ENCODE results near the gene DOHH. TPM values are rescaled to one million over a fixed set of nuclear protein-coding genes. Genes with fewer than 3 reads are reported as not detected.
"Not testable (repeated sequence)": the region's sequence is repeated elsewhere in the genome, so short reads cannot be mapped to it uniquely, and the experiment has no call there.

Gene DOHH
- total RNA-seq, 1 donor from 2014 or later = 15.8 TPM

GRCh38 chr19:3518659-3519058 is 18.2 kb upstream of the DOHH start:
- DNase-seq = no peak

DNA sequence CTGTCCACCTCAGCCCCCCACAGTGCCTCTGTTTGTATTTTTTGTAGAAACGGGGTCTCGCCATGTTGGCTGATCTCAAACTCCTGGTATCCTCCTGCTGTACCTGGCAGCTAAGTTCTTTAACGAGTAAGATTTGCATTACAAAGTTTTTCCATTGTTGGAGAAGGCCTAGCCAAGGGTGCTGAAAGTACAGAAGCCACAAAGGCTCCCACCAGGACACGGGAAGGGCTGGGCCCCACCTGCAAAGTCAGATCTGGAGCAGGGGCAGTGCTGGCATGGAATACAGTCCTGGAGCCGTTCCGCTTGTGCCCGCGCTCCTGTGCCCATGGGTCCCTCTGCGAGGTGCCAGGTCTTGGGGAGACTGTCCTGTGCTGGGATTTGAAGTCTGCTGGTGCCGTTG is 17.8 kb upstream of the DOHH start:
- no peak for DNase-seq

DNA sequence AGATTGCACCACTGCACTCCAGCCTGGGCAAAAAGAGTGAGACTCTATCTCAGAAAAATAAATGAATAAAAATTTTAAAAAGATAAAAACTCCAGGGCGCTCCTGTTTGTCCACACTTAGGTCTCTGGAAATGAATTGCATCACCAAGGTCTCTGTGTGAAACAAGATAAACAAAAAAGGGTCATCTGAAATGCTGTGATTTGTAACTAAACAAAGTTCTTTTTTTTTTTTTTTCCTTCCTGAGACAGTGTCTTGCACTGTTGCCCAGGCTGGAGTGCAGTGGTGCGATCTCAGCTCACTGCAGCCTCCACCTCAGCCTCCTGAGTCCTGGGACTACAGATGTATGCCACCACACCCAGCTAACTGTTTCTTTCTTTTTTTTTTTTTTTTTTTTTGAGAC is 17.2 kb upstream of the DOHH start:
- DNase-seq = no peak

DNA sequence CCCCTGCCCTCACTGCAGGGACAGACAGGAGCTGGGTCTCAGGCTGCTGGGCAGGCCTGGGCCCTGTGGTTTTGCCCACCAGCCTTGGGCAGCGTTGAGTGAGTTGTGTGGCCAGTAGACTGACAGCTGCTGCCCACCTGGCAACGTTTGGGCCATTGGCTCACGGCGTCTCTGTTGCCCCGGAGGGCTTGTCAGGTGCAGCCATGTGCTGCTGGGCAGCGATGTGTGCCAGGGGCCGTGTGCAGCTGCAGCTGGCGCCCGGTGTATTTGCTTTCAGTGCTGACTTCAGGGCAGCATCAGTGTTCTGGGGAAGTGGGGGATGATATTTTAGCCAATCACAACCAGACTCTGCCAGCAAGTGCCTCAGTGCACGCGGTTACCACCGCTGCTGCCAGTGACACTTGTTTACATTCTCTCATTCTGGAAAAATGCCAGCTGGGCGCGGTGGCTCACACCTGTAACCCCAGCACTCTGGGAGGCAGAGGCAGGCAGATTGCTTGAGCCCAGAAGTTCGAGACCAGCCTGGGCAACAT is 16.3 kb upstream of the DOHH start:
- peak; percentile 53 for DNase-seq

- no peak for DNase-seq
These were observed 15.5 kb upstream of the DOHH start for GRCh38 chr19:3515891-3516422.

GRCh38 chr19:3514930-3515329 is 14.5 kb upstream of the DOHH start:
- DNase-seq = no peak

- DNase-seq = no peak
These were observed 13.0 kb upstream of the DOHH start for GRCh38 chr19:3513229-3514140.

DNA sequence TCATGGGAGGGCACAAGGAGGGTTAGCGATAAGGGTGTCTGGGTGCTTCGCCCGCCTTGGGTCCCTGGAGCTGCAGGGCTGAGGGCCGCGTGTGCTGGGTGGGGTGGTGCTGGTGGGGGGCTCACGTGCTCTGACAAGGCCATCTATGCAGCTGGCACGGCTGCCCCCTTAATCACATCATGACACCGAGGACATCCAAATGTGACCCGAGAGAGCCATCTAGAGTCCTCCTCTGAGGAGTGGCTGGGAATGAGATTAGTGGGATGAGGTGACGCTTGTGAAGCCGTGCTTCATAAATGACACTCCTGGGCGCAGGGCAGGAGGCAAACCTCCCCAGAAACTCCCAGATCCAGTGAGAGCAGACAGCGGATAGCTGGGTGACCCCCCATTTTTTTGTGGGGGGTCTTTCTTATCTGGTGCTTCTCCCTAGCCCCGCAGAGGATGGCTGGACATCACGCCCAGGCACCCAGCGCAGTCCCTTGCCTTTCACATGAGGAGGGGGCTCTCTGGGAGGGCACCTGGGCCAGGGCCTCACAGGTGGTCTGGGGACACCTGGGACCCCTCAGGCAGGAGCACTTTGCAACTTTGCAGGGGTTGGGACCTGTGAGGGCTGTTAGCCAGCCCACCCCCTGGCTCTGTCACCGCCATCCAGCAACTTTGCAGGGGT is 12.2 kb upstream of the DOHH start:
- DNase-seq = no peak

DNA sequence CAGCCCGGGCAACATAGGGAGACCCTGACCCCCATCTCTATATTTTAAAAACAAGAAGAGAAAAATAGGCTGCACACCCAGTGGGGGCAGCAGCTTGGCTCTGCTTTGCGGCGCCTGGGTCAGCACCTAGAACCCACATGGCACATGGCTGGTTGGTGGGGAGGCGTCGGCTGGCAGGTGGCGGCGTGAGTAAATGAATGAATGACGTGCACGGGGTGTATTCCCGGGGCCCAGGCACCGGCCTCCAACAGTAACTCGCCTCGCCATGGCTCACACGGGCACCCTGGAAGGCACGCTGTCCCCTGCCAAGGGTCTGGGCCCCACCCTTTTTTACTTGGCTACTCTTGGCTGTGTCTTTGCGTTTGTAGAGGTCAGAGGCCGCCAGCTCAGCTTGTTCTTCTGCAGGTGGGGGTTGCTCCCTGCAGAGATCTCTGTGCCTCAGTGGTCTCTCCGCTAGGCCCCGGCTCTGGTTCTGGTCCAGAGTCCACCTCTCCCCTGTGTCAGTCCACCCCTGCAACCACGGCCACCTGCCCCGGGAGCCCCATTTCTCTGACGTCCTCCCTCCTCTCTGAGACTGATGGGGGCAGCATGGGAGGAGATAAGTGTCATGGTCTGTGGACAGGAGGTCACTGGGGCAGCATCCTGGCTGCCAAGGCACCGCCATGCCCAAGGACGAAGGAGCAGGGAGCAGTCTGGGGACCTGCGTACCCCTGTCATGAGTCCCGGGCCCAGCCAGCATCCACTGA is 11.2 kb upstream of the DOHH start:
- no peak for DNase-seq

GRCh38 chr19:3510727-3511126 is 10.3 kb upstream of the DOHH start:
- DNase-seq = no peak

- DNase-seq = no peak
These were observed 9.1 kb upstream of the DOHH start for GRCh38 chr19:3509566-3509989.

DNA sequence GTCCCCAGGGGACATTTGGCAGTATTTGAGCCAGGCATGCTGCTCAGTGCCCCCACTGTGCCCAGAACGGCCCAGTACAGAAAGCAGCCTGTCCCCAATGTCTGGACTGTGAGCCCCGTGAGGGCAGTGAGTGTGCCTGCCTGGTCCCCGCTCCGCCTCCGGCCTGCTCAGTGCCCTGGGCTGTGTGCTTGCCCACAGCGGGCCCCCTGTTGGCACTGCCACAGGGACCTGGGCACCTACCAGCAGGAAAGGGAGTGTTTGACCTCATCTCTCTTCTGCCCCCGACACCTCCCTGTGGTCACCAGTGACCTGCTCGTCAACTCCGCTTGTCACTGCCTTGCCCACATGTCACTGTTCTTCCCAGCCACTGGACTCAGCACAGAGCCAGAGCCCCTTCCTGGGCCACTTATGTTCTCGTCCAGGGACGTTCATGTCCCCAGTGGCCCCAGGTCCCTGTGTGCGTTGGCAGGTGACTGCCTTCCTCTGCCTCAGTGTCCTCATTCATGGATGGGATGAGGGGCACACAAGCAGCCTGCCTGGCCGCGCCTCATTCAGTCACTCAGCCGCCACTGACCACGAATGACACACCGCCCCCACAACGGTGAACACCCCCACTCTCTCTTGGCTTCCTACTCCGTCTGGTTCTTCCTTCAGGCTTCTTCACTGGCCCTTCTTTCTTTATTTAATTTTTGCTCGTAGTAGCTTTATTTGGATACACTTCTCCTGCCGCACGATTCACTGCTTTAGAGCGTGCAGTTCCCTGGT is 8.5 kb upstream of the DOHH start:
- no peak for DNase-seq

DNA sequence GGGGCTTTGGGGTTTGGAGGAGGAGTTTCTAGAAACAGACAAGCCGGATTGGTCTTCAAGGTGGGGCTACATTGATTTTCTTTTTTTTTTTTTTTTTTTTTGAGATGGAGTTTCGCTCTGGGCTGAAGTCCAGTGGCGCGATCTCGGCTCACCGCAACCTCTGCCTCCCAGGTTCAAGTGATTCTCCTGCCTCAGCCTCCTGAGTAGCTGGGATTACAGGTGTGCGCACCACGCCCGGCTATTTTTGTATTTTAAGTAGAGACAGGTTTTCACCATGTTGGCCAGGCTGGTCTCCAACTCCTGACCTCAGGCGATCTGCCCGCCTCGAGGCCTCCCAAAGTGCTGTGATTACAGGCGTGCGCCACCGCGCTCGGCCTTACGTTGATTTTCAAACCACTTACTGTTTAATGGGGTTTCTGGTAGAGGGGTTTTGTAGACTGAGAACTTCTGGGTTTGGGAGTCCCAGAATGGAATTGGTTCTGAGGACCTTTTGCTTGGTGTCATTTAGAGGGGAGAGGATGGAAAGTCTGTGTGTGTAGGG is 7.7 kb upstream of the DOHH start:
- DNase-seq = not testable (repeated sequence)

- peak; percentile 51 for DNase-seq
These were observed 7.1 kb upstream of the DOHH start for GRCh38 chr19:3507371-3508120.

DNA sequence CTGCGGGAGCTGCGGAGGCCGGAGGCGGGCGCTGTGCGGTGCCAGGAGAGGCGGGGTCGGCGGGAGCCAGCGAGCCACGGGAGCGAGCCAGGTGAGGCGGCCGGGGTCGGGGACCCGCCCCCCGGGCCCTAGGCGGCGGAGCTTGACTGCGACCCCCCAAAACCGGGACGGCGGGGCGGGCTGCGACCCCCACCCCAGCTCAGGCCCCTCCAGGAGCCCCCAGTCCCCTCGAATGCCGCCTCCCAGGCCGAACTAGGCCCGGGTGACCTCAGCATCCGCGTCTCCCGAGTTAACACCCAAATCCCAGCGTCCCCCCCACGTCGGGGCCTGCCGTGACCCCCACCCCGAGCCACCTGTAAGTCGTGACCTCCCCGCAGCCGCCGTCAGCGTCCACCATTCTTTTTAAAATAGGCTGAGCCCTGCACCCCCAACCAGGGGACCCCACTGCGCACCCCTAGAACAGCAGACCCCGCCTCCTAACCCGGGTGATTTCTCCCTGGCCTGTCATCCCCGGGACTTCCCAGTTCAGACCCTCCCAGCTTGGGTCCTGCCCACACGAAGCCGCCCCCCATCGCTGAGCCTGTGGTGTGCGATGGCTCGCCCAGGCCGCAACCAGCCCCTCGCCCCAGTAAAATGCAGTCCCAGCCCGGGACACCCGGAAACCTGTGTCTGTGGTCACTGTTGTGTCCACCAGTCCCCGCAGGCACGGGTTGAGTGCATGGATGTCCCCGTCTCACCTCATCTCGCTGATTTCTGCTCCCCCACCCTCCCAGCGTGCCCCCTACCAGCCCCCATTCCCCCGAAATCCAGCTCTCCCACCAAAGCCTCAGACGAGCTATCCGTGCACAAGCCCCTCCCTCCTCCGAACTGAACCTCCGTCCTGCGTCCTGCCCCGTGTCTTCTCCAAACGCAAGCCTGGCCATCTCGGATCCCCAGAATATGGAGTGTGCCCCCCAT is 6.2 kb upstream of the DOHH start:
- DNase-seq = peak; percentile 49

GRCh38 chr19:3505598-3506383 is 5.3 kb upstream of the DOHH start, which contains the start of gene FZR1:
FZR1 (plus strand) TSS chr19:3506311; CDS start chr19:3522990, 16,679 bp downstream.
- DNase-seq = peak; percentile 99

GRCh38 chr19:3504735-3505134 is 4.3 kb upstream of the DOHH start:
- no peak for DNase-seq

DNA sequence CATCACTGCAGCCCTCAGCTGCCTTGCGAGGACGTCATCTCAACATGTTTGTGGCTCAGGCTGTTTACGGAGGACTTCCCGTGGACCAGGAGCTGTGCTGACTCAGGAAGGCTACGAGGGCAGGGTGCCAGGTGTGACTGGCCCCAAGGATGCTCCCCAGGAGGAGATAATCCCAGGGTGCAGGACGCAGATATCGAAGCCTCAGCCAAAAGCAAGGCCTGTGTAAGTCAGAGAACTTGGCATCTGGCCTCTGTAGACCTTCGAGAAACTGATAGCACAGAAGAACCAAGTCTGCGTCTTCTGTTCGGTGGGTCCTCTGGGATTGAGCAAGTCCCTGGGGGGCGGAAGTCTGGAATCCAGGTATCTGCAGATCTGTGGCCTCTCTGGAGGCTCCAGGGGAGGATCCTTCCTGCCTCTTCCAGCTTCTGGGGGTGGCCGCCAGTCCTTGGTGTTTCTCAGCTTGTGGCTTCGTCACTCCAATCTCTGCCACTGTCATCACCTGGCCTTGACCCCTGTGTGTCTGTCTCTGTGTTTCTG is 2.6 kb upstream of the DOHH start:
- DNase-seq = no peak

Measured in tongue (tissue), 2 donors.